ENCODE measurements around the gene ITPKC.

The ITPKC gene

DNA sequence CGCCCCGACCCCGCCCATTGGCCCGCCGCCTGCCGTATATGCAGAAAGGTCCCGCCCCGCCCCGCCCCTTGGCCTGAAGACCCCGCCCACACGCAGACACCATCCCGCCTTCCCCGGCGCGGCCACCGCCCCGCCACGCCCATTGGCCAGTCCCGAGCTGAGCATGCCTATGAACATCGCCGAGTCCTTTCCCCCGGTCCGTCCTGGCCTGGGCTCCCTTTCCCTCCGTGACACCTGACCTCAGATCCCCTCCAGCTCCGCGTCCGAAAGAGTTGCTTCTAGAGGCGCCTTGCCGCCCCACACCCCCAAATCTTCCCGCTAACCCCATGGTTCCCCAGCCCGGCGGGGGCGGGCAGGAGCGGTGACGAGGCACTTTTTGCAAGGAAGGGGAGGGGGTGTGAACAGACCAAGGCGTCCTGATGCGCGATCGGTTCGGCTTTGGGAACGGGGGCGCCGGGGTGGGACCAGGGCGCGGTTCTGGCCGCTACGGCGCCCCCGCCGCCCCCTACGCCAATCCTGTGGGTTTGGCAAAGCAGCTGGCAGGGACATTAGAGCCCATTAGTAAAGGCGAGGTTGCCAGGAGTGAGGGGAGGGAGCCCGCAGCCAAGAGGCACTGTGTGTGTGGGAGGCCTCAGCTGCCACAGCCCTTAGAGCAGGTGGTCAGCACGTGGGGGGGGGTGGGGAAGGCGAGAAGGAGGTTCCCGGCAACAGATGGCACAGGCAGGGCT is 26.1 kb upstream of the ITPKC start:
- DNase-seq: peak; percentile 92 to 93 (median 92)

DNA sequence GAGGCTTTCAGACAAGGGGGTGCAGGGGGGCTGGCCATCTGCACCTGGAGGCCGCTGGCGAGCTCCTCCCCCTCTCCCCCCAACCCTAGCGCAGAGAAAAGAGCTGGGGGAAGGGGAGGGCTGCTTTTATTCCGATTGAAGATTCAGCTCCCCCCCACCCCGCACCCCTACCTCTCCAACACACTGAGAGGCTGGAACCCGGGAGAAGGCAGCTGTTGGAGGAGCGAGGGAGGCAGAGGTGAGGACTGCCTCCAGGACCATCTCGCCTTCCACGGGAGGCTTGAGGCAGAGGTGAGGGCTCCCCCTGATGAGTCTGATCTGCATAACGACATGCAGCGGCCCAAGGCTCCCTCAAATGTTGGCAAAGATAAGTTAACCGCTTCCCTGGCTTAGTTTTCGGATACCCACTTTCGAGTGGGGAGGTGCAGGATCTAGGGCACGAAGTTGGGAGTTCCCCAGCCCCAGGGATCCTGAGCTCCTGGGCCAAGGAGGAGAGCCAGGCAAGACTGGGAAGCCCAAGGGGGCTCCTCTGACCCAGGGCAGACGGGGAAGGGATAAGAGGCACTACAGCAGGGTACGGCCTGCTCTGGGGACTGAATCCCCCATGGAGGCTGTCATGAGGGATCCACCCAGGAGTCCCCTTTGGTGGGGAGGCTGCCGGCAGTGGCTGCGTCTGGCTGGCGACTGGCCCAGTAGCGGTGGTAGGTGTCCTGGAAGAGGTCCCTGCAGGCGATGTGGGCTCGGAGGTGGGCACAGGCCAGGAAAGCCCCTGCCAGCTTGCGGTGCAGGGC is 25.3 kb upstream of the ITPKC start:
- peak in 1 of 3 experiments; percentile 74 for DNase-seq

DNA sequence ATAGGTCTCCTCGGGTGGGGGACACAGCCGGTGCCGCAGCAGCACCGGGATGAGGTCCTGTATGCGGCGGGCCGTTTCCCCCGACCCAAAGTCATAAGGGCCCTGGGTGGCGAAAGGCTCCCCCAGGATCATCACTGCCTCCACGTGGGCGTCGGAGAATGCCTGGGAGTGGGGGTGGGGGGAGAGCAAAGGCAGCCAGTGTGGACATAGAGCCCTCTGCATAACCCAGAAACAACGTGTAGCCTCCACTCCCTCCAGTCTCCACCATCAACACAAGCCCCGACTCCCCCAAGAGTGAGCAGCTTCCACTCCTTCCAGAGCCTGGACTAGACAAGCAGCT is 24.7 kb upstream of the ITPKC start:
- no peak for DNase-seq

DNA sequence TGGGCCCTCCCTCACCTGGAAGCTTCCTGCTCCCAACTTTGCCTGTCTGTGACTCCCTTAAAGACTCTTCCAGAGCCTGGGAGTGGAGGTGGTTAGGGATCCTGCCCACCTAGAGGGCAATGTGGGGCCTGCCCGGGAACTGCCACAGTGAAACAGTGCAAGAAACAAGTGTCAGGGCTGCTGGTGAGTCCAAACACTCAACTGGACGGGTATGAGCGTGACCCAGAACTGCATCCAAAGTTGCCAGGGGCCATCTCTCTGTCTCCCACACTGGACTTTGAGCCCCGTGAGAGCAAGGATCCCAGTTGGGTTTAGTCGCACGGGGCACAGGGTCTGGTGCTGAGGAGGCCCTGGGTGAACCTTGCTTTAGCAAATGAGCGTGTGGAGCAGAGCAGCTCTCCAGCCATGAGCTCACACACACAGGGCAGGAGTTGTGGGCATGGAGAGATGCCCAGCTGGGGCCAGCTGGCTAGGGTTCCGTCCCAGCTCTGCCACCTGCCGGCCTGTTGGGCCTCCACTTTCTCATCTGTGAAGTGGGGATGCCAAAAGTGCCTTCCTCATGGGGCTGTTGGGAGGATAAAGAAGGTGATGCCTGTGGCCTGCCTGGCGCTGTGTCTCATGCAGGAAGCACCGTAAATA is 23.6 kb upstream of the ITPKC start:
- DNase-seq: no peak

DNA sequence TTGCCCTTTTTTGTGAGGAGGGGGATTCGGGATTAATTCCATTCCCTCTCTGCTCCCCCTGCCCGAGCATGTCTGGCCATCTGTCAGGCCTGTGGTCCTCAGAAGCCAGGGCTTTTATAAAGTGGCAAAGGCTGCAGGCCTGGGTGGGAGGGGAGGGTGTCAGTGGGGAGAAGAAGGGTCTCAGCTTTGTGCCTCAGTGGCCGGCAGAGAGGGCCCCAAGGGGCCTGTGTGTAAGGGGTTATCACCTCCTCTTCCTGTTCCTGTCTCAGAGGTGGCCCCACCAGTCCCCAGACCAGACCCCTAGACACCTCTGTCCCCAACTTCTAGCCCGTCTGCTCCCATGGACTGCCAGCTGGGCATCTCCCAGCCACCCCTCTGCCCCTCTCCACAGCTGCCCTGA is 23.0 kb upstream of the ITPKC start:
- DNase-seq: no peak

DNA sequence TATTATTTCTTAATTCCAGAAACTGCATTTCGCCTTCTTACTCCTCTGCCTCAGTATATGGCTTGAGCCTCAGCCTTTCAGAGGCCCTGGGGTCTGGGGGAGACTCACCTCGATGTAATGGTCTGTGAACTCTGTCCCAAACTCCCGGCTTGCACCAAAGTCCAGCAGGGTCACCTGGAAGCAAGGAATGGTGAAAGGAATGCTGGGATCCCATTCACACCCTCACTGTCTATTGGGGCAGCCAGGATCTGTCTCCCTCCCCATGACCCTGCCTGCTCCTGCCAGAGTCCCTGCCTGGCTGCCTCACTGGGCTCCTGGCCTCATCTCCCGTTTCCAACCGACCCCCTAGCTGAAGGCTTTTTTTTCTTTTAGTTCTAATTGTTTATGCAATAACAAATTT is 21.0 kb upstream of the ITPKC start:
- DNase-seq: no peak

DNA sequence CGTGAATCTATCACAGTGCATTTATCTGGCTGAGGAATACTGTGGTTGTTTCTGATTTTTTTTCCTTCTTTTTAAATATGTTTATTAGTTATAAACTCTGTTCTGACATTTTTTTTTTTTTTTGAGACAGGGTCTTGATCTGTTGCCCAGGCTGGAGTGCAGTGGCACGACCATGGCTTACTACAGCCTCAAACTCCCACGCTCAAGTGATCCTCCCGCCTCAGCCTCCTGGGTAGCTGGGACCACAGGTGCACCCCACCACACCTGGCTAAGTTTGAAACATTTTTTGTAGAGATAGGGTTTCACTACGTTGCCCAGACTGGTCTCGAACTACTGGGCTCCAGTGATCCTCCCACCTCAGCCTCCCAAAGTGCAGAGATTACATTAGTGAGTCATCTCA is 19.9 kb upstream of the ITPKC start:
- DNase-seq: no peak

DNA sequence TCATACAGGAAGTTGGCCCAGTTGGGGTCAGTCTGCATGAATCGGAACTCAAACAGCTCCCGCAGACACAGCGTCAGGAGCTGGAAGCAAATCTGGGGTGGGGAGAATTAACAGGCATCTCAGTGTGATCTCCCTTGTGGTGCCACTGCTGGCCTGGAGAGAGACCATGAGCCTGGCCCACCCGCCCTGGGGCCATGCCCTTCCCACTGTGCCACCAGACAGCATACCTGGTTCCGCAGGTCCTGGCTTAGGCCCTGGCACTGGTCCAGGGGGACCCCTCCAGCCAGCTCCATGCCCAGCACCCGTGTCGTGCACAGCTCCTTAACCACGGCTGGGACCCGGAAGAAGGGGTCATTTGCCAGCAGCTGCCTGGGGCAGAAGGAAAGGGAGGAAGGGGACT is 16.8 kb upstream of the ITPKC start:
- no peak for DNase-seq

DNA sequence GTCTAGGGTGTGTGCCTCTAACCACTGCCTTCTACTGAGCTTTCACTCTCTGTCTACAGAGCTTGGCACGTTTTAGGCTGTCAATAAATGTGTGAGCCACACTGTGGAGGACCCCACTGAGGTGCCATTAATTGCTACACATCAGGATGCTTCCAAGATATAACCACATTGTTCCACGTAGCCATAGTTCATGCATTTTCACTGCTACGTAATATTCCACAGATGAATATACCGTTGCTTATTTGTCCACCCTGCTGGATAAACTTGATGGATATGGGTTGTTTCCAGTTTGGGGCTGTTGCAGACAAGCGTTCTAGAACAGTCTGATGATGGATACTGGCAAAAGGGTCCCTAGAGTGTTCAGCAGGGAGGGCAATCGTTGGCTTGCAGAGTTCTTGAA is 15.2 kb upstream of the ITPKC start:
- no peak for DNase-seq

DNA sequence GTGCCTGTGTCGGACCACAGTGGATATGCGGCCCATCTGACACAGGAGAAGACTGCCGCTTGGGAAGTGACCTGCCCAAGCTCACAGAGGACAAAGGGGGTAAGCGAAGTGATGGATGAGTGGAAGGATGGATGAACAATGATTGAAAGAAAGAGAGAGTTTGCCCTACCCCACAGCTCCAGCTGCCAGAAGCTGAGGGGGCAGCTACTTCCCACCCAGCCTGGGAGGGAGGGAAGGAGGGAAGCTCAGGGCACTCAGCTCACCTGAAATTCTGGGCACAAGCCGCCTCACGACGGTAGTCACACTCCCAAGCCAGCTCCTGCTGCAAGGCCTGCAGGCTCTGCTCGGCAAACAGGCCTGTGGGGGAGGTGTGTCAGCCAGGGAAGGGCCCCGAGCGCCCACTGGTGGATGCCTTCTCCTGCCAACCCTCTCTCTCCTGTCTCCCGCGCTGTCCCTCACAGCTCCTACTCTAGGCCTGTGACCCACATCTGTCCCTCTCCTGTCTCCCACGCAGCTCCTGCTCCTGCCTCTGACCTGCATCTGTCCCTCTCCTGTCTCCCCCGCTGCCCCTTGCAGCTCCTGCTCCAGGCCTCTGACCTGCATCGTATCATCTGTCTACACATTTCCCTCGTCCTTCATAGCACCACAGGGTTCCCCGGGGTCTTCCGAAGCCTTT is 14.4 kb upstream of the ITPKC start:
- DNase-seq: no peak

DNA sequence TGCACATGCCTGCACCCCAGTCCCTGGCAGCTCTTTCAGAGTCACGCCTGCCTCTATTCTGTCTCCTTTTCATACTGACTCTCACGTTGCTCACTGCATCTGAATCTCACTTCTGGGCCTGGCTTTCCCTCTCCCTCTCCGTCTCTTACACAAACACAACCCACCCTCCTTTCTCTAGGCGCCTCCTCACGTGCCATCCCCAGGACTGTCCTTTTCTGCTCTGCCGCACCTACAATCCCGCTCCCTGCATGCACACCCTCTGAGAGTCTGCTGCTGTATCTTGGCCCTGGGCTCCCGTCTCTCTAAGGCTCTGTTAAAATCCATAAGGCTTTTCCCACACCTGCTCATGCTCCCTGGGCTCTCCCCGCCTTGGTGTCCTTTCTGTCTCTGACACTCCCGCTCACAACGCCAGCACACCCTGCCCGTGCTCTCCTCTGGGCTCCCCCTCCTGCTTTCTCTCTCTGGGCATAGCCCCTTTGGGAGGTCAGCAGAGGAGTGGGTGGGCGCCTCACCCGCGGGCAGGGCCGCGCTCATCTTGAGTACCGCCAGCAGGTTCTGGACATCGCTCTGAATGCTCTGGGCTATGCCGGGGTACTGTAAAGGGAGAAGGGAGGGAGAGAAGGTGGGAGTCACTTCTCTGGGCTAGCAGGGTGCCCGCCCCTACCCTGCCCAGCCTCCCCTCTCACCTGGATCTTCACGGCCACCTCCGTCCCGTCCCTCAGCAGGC is 13.7 kb upstream of the ITPKC start:
- DNase-seq: no peak

DNA sequence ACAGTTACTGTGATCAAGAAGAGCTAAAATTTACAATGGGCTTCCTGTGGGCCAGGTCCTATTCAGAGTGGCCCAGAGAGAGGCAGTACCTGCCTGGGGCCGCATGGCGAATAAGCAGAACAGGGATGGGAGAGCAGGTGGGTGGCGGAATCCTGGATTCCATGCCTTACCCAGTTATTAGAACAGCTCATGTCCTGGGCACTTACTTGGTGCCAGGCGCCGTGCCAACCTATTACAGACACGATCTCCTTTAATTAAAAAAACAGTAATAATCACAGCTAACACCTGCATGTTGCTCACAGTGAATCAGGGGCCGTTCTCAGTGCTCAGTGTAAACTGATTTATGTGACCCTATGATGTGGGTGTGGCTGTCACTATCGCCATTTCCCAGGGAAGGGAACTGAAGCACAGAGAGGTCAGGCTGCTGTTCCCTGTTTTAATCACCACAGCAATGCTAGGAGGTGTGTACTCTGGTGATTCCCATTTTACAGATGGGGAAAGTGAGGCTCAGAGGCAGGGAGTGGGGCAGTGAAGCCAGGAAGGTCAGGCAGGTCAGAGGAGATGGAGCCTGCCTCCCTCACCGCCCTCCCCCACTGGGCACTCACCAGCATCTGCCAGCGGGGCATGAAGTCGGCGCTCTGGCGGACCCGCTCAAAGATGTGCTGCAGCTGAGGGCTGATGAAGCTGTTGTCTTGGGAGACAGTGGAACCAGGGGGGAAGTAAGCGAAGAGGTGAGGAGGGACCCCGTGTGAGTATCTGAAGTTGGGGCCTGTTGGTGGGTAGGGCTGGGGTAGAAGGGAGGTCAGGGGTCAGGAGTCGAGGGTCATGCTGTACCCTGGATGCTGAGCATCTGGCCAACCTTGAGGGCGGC is 12.2 kb upstream of the ITPKC start:
- DNase-seq: peak in 1 of 3 experiments; percentile 3

DNA sequence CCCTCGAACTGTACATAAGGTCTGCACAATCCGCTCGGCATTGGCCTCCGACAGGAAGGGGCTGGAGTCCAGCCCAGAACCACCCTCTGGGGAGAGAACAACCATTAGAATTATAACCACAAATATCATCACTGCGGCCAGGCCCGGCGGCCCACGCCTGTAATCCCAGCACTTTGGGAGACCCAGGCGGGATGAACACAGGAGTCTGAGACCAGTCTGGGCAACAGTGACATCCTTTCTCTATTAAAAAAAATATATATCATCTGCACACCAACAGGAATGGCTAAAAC is 11.6 kb upstream of the ITPKC start:
- no peak for DNase-seq

DNA sequence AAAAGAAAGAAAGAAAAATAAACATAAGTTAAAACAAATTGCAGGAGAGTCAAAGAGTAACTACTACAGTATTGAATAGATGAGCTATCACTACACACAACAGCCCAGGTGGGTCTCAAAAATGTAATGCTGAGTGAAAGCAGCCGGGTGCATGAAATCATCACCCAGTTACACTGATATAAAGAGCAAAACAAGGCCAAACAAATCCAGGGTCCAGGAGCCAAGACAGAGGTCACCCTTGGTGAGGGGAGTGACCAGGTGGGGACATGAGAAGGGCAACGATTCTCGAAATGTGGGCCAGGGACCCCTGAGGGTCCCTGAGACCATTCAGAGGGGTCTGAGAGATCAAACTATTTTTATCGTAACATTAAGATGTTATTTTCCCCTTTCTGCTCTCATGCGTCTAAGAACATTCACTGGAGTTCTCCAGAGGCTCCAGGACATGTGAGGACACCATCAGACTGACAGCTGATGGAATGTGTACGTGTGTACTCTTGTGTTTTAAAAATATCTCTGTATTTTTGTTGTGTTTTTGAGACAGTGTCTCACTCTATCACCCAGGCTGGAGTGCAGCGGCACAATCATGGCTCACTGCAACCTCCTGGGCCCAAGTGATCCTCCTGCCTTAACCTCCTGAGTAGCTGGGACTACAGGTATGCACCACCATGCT is 10.8 kb upstream of the ITPKC start:
- no peak for DNase-seq

DNA sequence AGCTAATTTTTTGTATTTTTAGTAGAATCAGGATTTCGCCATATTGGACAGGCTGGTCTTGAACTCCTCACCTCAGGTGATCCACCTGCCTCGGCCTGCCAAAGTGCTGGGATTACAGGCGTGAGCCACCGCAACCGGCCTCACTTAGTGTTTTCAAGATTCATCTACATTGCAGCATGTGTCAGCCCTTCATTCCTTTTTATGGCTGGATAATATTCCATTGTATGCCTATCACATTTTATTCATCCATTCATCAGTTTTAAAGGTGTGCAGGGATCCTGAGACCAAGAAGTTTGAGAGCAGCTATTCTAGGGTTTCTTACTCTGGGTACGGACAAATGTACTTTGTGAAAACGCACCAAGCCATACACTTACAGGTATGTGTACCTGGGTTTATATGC is 9.3 kb upstream of the ITPKC start:
- DNase-seq: no peak

DNA sequence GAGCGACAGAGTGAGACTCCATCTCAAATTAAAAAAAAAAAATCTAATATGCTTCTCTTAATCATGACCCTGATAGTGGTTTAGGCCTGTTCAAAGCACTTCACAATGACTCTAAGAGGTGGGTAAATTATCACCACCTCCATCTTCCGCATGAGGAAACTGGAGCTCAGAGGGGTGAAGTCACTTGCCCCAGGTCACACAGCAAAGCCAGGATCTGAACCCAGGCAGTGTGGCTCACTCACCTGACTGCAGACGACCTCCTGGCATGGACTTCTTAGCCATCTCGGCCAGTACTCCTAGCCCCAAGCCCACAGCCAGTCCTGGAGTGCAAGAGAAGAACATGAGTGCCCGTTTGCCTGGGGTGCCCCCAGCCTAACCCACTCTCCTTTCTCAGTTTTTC is 7.1 kb upstream of the ITPKC start:
- no peak for DNase-seq

DNA sequence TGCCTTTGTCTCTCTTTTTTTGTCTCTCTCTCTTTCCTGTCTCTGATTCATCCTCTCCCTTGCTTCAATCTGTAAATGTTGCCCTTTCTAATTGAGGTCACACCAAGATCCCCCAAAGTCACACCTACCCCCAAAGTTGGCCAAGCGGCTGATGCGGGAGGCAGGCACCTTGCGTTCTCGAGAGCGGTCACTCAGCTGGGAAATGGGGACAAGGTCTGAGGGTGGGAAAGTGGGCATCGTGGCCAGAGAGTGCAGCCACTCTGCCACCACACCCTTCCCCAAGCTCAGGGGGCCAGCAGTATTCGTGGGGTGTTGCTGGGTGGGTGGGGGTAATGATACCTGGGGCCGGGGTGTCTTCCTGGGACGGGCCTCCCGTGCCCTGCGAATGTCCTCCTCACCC is 3.0 kb upstream of the ITPKC start:
- no peak for DNase-seq

DNA sequence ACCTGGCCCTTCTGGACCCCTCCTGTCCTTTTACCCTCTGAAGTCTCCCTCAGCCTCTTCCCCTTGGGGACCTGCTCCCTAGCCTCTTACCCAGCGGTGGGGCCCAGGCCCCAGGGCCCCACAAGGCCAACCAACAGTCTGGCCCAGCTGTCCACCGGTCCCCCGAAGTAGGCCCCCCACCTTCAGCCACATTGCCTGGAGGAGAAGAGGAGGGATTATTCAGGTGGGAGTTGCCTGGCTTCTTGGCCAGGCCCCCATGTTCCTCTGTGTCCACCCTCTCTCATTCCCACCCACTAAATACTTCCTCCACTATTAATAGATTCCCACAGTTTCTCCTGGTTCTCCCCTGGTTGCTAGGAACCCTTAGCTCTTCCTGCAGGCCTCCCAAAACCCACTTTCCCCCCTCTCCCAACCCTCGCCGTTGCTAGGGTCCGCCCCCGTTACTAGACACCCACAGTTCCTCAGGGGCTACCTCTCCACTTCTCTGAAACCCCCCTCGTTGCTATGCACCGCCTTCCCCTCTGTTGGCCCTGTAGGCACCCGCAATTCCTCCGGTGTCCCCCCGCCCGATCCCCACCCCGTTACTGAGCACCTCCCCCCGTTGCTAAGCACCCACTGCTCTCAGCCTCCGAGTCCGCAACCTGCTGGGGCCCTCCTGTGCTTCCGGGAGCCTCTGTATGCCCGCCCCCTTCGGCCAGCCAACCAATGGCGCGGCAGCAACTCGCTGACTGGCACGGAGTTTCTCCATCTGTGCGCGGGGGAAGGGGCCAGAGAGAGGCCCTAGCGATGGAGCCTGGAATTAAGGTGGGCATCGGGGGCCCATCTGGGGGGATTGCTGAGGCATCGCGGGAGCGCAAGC is 2.2 kb upstream of the ITPKC start:
- peak; percentile 92 to 95 (median 95) for DNase-seq

DNA sequence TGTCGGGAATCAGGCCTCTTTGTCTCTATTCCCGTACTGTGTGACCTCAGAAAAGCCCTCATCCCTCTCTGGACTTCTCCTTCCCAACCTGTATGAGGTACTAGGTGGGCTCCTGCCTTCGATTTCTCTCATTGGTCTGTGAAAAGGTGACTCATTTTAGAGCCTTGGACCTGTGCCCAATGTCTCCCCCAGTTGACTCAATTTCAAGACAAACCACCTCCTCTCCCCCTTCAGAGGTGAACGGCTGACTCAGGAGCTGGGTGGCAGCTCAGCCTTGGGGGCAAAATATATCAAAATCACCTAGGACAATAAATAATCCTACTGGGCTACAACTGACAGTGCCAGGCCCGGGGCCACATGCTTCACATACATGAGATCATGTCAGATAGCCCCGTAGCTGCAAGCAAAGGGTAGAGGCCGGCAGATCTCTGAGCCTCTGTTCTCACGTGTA is 856 bp upstream of the ITPKC start:
- DNase-seq: peak in 1 of 3 experiments; percentile 64

DNA sequence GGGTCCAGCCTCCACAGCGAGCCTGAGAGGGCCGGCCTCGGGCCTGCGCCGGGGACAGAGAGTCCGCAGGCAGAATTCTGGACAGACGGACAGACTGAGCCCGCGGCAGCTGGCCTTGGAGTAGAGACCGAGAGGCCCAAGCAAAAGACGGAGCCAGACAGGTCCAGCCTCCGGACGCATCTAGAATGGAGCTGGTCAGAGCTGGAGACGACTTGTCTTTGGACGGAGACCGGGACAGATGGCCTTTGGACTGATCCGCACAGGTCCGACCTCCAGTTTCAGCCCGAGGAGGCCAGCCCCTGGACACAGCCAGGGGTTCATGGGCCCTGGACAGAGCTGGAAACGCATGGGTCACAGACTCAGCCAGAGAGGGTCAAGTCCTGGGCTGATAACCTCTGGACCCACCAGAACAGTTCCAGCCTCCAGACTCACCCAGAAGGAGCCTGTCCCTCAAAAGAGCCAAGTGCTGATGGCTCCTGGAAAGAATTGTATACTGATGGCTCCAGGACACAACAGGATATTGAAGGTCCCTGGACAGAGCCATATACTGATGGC is 490 bp downstream of the ITPKC start:
- DNase-seq: no peak

Measured in NCI-H1417 (cell line).